ENCODE results near the gene DPYD. TPM values are rescaled to one million over a fixed set of nuclear protein-coding genes. Genes with fewer than 3 reads are reported as not detected.

The DPYD gene
- total and polyA plus RNA-seq, 7 donors, result 6.0 to 56.1 (median 40.2) TPM

GRCh38 chr1:97905141-97905940 is 15.5 kb downstream of the DPYD start:
- intact Hi-C loops (cut with DNase I), result no loop called here
- WGBS, 2 donors, result 89 to 91% methylated on average over 6 of the region's 6 CpGs
- Histone ChIP-seq H3K9me3 (no peaks in the 10 kb centered on the region), H3K27me3 (no peaks in the 10 kb centered on the region), H3K36me3 (no peaks in the 10 kb centered on the region), H3K4me1 (peaks cover 0 to 27% (median 12%) of the 10 kb centered on the region in 4 donors), H3K4me3 (no peak overlapping the region), H3K27ac (no peak overlapping the region)
- no peak for DNase-seq
- TF ChIP-seq CTCF (IDR thresholded peaks at IDR 0.05), result no peak
- TF ChIP-seq POLR2AphosphoS5 (IDR thresholded peaks at IDR 0.05), result no peak
- TF ChIP-seq POLR2A (IDR thresholded peaks at IDR 0.05), result no peak
- no peak for TF ChIP-seq EP300 (IDR thresholded peaks at IDR 0.05)

GRCh38 chr1:97904534-97904933 is 16.3 kb downstream of the DPYD start:
- H3K27me3 ChIP-seq, result no peaks in the 10 kb centered on the region
- H3K36me3 ChIP-seq, result no peaks in the 10 kb centered on the region
- peaks cover 0 to 27% (median 12%) of the 10 kb centered on the region in 4 donors for H3K4me1 ChIP-seq
- H3K27ac ChIP-seq, result peak overlapping the region in 1 of 4 donors; percentile 21
- intact Hi-C loops (cut with DNase I), result no loop called here
- TF ChIP-seq CTCF (IDR thresholded peaks at IDR 0.05) (no peak), POLR2AphosphoS5 (IDR thresholded peaks at IDR 0.05) (no peak), EP300 (IDR thresholded peaks at IDR 0.05) (no peak), POLR2A (IDR thresholded peaks at IDR 0.05) (no peak)
- DNase-seq, result no peak
- H3K9me3 ChIP-seq, result no peaks in the 10 kb centered on the region
- no peak overlapping the region for H3K4me3 ChIP-seq

GRCh38 chr1:97903626-97904025 is 17.2 kb downstream of the DPYD start:
- 68 to 71% methylated on average over 1 of the region's 1 CpG for WGBS, 2 donors
- Histone ChIP-seq H3K4me1 (peaks cover 0 to 27% (median 12%) of the 10 kb centered on the region in 4 donors), H3K27me3 (no peaks in the 10 kb centered on the region), H3K36me3 (no peaks in the 10 kb centered on the region), H3K4me3 (no peak overlapping the region), H3K9me3 (no peaks in the 10 kb centered on the region), H3K27ac (peak overlapping the region in 1 of 4 donors; percentile 21)
- intact Hi-C loops (cut with DNase I), result no loop called here
- DNase-seq, result no peak
- TF ChIP-seq POLR2A (IDR thresholded peaks at IDR 0.05) (no peak), EP300 (IDR thresholded peaks at IDR 0.05) (no peak), CTCF (IDR thresholded peaks at IDR 0.05) (no peak), POLR2AphosphoS5 (IDR thresholded peaks at IDR 0.05) (no peak)

DNA sequence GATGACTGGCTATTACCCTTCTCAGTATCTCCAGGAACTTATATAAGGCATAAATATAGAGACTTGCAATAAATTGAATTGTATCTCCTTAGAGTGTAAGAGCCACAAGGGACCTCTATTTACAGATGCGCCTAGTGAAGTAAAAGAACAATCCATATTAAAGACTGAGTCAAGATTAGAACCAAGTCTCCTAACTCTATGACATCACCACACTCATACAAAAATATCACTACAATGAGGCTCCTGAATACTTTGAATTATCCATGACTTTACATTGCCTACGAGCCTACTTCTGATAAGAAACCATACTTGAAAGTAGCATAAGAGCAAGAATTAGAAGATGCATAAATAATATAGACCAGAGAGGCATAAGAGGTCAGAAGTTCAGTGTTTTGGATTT is 18.8 kb downstream of the DPYD start:
- intact Hi-C loops (cut with DNase I), result no loop called here
- Histone ChIP-seq H3K27me3 (no peaks in the 10 kb centered on the region), H3K27ac (no peak overlapping the region), H3K9me3 (no peaks in the 10 kb centered on the region), H3K4me3 (no peak overlapping the region), H3K36me3 (no peaks in the 10 kb centered on the region), H3K4me1 (peaks cover 0 to 27% (median 9%) of the 10 kb centered on the region in 4 donors)
- WGBS, 2 donors, result 91 to 92% methylated on average over 2 of the region's 2 CpGs
- DNase-seq, result no peak
- TF ChIP-seq POLR2A (IDR thresholded peaks at IDR 0.05), result no peak
- TF ChIP-seq CTCF (IDR thresholded peaks at IDR 0.05), result no peak
- TF ChIP-seq POLR2AphosphoS5 (IDR thresholded peaks at IDR 0.05), result no peak
- no peak for TF ChIP-seq EP300 (IDR thresholded peaks at IDR 0.05)

Data from sigmoid colon (tissue), 7 donors.